DOHH2 (cell line): ENCODE results near the gene GLYR1.

Experiments
- CTCF ChIP-seq: fragments of 200-600 bp; sonication (generic); IDR thresholded peaks from one replicate; pipeline ENCODE4 v1.5.1; 2014; ENCODE audit warnings: antibody characterized with exemption, mild to moderate bottlenecking, low read depth, low read length; ENCODE audit not compliant: poor library complexity, severe bottlenecking
- EZH2phosphoT487 ChIP-seq: fragments of 200-600 bp; sonication (generic); IDR thresholded peaks from 2 replicates; pipeline ENCODE4 v1.6.1; 2017; ENCODE audit warnings: borderline replicate concordance, mild to moderate bottlenecking, antibody characterized with exemption, low read length, moderate library complexity, mixed read lengths

GRCh38 chr16:4755687-4756086 lies 91.4 kb downstream of the GLYR1 start:
- TF ChIP-seq CTCF (no peak), EZH2phosphoT487 (no peak)
